WI38 (cell line): ENCODE results near the gene DNAAF8.

Experiments
- H3K4me3 ChIP-seq: 2 replicates; pipeline ENCODE4 v1.5.1; 2011; ENCODE audit warnings: low read depth, mild to moderate bottlenecking, control low read depth, low read length
- TF ChIP-seq, protein P1 (sequence below): IDR thresholded peaks from 2 replicates; pipeline ENCODE4 v1.5.1; 2012; ENCODE audit warnings: low read depth, mild to moderate bottlenecking, control low read depth, low read length

Gene DNAAF8

GRCh38 chr16:4696905-4697847 is 37.2 kb upstream of the DNAAF8 start:
- no peak overlapping the region for H3K4me3 ChIP-seq
- TF ChIP-seq, protein P1, sequence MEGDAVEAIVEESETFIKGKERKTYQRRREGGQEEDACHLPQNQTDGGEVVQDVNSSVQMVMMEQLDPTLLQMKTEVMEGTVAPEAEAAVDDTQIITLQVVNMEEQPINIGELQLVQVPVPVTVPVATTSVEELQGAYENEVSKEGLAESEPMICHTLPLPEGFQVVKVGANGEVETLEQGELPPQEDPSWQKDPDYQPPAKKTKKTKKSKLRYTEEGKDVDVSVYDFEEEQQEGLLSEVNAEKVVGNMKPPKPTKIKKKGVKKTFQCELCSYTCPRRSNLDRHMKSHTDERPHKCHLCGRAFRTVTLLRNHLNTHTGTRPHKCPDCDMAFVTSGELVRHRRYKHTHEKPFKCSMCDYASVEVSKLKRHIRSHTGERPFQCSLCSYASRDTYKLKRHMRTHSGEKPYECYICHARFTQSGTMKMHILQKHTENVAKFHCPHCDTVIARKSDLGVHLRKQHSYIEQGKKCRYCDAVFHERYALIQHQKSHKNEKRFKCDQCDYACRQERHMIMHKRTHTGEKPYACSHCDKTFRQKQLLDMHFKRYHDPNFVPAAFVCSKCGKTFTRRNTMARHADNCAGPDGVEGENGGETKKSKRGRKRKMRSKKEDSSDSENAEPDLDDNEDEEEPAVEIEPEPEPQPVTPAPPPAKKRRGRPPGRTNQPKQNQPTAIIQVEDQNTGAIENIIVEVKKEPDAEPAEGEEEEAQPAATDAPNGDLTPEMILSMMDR: no peak

DNA sequence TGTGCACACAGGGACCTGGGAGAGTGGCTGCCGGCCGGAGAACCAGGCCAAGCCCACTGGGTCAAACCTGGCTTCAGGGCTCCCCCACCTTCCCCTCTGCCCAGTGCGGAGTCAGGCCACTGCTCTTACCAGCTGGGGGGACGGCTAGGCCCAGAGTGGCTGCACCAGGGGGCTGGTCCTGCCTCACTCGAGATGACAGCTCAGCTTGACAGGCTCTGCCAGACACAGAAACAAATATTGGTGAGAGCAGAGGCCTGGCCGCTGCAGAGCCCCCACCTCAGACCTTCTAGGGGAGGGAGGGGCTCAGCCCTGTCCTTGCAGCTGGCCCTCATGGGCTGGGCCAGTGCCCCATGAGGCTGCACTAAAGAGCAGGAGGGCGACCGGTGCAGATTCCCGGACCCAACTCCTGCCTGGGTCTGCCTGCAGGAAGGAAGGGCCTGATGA is 36.5 kb upstream of the DNAAF8 start:
- TF ChIP-seq, protein P1: no peak
- H3K4me3 ChIP-seq: no peak overlapping the region

- TF ChIP-seq, protein P1: no peak
- H3K4me3 ChIP-seq: no peak overlapping the region
Observed at GRCh38 chr16:4698321-4699045, 35.9 kb upstream of the DNAAF8 start.

DNA sequence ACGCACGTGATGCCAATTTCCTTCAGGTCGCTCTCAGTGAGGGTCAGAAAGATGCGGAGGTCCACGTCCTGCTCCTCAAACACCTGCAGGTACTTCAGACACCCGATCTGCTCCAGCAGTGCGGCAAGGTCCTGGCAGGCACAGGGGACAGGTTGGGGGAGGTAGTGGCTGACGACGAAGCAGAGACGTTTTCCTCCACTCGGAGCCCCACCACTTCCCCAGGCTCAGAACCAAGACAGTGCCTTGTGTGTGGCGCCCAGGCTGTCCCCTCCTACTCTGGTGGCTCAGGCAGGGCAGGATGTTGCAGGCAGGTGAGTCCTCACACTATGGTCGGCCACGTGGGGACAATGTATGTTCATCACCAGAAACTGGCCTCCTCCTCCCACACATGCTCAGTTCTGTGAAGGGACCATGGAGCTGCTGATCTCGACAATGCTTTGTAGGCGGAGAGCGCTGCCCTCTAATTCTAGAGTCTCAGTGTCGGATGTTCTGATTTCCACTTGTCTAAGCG is 35.2 kb upstream of the DNAAF8 start:
- H3K4me3 ChIP-seq: no peak overlapping the region
- TF ChIP-seq, protein P1: no peak

- TF ChIP-seq, protein P1: no peak
- H3K4me3 ChIP-seq: no peak overlapping the region
Observed at GRCh38 chr16:4700380-4700996, 33.8 kb upstream of the DNAAF8 start.

DNA sequence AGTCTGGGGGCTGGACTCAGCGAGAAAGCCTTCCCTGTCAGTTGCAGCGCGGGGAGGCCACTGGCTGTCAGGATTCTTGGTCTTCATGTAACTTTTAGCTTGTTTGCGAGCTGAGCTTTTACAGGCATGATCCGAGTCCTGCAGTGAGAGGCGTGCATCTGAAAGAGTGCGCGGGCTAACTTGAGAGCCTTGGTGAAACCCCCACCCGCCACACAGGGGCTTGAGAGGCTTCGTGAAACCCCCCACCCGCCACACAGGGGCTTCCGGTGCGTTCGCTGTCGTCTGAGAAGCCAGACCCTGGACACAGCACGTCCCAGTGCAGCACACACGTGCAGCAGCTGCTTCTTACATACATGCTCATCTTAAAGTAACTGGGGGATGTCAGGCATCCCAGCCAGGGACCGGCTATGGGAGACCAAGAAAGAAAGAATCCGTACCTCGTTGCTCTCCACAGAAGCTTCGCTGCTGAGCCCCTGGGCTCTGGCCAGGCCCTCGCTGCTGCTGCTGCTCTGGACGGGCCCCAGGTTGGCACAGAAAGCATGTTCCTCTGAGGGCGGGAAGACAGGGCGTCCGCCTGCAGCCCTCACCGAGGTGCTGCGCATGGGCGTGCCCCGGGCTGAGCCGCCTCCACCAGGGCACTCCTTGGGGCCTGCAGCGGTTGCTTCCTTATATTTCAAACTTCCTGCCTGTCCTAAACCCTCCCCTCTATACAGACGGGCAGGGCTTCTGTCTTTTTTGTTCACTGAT is 33.2 kb upstream of the DNAAF8 start:
- TF ChIP-seq, protein P1: no peak
- H3K4me3 ChIP-seq: no peak overlapping the region
